Ishikawa (cell line): ENCODE data around the gene MTMR11.

ENCODE experiments used
- CEBPB ChIP-seq: IDR thresholded peaks from 2 replicates; pipeline ENCODE4 v1.6.1; 2012
- CREB1 ChIP-seq: IDR thresholded peaks from 2 replicates; pipeline ENCODE4 v1.6.1; 2012; ENCODE audit warnings: low read depth
- EGR1 ChIP-seq: IDR thresholded peaks from 2 replicates; pipeline ENCODE4 v1.6.1; 2012
- EP300 ChIP-seq: IDR thresholded peaks from 2 replicates; pipeline ENCODE4 v1.6.1; 2012; ENCODE audit warnings: borderline replicate concordance
- FOXM1 ChIP-seq: IDR thresholded peaks from 2 replicates; pipeline ENCODE4 v1.6.1; 2012; ENCODE audit warnings: low read depth, borderline replicate concordance
- NFIC ChIP-seq: IDR thresholded peaks from 2 replicates; pipeline ENCODE4 v1.6.1; 2012
- RAD21 ChIP-seq: IDR thresholded peaks from 2 replicates; pipeline ENCODE4 v1.6.1; 2012; ENCODE audit warnings: low read depth
- TAF1 ChIP-seq: IDR thresholded peaks from 2 replicates; pipeline ENCODE4 v1.6.1; 2012; ENCODE audit warnings: low read depth, mild to moderate bottlenecking
- TEAD4 ChIP-seq: IDR thresholded peaks from 2 replicates; pipeline ENCODE4 v1.6.1; 2012
- YY1 ChIP-seq: IDR thresholded peaks from 2 replicates; pipeline ENCODE4 v1.6.1; 2012; ENCODE audit warnings: low read depth
- ZBTB7A ChIP-seq: IDR thresholded peaks from 2 replicates; pipeline ENCODE4 v1.6.1; 2012; ENCODE audit warnings: low read depth
- TF ChIP-seq, protein P1 (sequence below): IDR thresholded peaks from 2 replicates; pipeline ENCODE4 v1.6.1; 2012; ENCODE audit warnings: low read depth, mild to moderate bottlenecking
- TF ChIP-seq, protein P2 (sequence below): IDR thresholded peaks from 2 replicates; pipeline ENCODE4 v1.6.1; 2012

DNA sequence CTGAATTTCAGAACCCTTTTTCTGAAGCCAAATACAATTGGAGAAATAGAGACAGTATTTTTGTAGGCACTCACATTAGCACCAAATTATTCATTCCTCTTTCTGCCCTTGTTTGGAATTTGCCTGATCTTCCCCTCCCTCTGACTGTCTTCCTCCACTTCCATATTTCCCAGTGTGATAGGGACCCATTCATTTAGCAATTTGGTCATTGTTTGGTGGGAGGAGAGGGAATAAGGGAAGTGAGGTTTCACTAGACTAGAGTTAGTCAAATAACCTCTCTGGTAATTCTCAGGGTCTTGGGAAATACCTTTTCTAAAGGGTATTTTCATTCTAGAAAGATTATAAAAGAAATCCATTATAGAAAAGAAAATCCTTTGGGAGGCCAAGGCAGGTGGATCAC, 31.0 kb upstream of the MTMR11 start:
- TF ChIP-seq CREB1 = no peak
- TF ChIP-seq EGR1 = no peak
- TF ChIP-seq EP300 = no peak
- TF ChIP-seq TEAD4 = no peak
- no peak for TF ChIP-seq RAD21
- TF ChIP-seq TAF1 = no peak
- no peak for TF ChIP-seq YY1
- TF ChIP-seq NFIC = no peak
- no peak for TF ChIP-seq ZBTB7A
- TF ChIP-seq CEBPB = no peak
- TF ChIP-seq, protein P1, sequence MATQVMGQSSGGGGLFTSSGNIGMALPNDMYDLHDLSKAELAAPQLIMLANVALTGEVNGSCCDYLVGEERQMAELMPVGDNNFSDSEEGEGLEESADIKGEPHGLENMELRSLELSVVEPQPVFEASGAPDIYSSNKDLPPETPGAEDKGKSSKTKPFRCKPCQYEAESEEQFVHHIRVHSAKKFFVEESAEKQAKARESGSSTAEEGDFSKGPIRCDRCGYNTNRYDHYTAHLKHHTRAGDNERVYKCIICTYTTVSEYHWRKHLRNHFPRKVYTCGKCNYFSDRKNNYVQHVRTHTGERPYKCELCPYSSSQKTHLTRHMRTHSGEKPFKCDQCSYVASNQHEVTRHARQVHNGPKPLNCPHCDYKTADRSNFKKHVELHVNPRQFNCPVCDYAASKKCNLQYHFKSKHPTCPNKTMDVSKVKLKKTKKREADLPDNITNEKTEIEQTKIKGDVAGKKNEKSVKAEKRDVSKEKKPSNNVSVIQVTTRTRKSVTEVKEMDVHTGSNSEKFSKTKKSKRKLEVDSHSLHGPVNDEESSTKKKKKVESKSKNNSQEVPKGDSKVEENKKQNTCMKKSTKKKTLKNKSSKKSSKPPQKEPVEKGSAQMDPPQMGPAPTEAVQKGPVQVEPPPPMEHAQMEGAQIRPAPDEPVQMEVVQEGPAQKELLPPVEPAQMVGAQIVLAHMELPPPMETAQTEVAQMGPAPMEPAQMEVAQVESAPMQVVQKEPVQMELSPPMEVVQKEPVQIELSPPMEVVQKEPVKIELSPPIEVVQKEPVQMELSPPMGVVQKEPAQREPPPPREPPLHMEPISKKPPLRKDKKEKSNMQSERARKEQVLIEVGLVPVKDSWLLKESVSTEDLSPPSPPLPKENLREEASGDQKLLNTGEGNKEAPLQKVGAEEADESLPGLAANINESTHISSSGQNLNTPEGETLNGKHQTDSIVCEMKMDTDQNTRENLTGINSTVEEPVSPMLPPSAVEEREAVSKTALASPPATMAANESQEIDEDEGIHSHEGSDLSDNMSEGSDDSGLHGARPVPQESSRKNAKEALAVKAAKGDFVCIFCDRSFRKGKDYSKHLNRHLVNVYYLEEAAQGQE = no peak
- TF ChIP-seq FOXM1 = no peak
- TF ChIP-seq, protein P2, sequence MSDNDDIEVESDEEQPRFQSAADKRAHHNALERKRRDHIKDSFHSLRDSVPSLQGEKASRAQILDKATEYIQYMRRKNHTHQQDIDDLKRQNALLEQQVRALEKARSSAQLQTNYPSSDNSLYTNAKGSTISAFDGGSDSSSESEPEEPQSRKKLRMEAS = no peak
